GM18868 (cell line): ENCODE data around the gene NIBAN1.
A peak's percentile ranks its signal among the peaks of the same experiment; 100 is the strongest.
"Not testable (repeated sequence)": the region's sequence is repeated elsewhere in the genome, so short reads cannot be mapped to it uniquely, and the experiment has no call there.

Source experiments
- ATAC-seq: cut with Tn5 transposase; IDR thresholded peaks from one replicate; pipeline ENCODE4 v1.9.1; 2021; ENCODE audit warnings: mild to moderate bottlenecking, moderate library complexity; ENCODE audit not compliant: unreplicated experiment

NIBAN1 gene

DNA sequence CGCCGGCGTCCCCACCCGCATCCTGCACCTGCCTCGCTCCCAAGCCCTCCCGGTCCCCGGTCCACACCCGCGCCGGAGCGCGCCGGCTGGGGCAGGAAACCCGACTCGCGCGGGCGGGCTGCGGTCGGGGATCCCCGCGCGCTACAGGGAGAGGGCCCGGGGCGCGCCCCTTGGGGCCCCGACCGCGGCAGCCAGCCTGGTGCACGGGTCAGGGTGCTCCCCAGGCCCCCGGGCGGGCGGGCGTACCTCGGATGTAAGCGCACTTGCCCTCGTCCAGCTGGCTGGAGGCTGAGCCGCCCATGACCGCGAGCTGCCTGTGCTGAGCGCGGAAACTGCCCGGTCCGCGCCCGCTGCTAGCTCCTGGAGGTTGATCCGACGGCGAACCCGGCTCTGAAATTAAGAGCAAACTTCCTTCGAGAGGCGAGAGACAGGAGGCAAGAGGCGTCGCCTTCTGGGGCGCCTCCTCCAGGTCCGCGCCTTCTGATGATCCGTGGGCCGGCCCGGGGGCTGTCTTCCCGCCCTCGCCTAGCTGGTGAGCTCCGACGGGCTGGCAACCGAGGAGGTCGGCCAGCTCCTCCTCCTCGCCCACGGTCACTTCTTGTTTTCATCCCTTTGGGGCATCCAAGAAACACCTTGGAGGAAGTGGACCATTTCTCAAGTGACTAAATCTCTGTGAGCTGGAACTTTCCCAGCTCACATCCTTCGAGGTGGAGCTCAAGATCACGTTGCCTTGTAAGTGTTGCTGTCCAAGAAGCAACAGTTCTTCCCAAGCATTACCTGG lies at the start of gene NIBAN1:
NIBAN1 (minus strand) TSS at position 453 of the 781 bp plus-strand sequence; CDS start at position 301, 152 bp downstream.
- peak; percentile 58 for ATAC-seq

DNA sequence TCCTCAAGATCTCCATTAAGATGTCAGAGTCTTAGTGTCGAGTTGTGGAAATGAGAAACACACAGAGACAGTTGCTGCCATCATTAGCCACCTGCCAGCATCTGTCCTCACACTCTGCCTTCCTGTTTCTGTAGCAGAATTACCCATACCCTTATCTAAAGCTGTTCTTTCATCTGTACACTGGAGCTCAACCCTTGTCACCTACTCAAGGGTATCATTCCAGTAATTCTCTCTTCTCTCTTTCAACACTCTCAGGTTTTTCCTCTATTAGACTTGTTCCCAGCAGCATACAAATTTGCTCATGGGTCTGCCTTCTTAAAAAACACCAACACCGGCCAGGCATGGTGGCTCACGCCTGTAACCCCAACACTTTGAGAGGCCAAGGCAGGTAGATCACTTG lies 43.7 kb upstream of the NIBAN1 start:
- no peak for ATAC-seq

DNA sequence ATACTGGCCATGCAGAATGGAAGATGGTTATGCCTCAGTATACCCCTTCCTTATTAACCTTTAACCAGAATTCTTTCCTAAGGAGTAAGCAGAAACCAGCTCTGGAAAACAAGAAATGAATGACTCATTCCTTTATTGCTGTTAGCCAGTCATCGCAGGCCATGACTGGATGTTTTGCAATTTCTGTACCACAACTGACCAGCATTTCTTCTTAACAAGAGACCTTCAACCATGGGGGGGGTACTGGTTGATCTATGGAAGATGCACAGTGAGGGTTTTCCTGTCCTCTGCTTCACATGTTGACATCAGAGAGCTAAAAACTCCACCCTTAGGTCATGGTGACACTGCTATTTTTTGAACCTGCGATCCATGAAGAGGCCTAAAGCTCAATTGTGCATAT lies 43.0 kb upstream of the NIBAN1 start:
- no peak for ATAC-seq

DNA sequence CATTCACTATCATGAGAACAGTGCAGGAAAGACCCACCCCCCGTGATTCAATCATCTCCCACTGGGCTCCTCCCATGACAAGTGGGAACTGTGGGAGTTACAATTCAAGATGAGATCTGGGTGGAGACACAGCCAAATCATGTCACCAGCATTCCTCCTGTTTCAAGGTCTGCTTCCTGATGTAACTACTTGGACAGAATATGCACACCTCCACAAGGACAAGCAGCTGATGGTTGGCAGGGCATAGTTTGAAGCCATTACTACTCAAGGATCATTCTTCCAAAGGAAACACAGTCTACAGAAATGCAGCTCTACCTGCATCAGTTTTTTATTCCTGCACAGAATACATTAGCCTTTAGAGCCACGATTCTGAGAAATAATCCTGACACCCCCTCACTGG lies 42.6 kb upstream of the NIBAN1 start:
- no peak for ATAC-seq

GRCh38 chr1:185015631-185016030 lies 41.3 kb upstream of the NIBAN1 start:
- ATAC-seq, result no peak

GRCh38 chr1:185014941-185015340 lies 40.6 kb upstream of the NIBAN1 start:
- ATAC-seq, result no peak

DNA sequence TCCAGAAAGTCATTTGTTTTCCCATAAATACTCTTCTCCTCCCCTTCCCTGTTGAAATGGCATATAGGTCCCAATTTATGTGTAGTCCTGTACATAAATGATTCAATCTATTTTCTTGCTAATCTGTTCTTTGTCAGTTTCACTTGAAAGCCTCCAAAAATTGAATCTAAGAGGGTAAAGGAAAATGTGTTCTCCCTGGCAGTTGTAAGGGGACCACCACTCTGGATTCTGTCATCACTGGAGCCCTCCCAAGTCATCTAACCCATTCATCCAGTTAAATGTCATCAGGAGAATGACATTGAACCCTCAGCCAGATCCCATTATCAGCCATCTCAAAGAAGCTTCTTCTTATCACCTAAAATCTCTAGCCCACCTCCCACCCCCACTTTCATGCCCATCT lies 36.1 kb upstream of the NIBAN1 start:
- ATAC-seq, result no peak

DNA sequence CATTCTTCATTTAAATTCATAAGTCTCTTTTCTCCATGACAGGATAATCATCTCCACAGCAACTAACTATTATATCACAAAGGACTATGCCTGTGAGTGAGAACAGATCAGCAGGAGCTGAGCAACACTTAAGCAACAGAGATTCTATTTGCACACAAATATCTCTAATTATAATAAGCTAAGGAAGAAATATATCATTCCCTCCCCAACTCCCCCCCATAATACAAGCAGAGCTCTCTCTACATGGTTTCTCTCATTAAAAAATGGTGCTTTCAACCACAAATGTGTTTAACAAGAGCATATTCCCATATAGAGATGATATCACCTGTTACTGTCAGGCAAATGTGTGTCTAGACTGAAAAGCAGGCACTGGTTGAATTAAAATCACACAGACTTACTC lies 34.5 kb upstream of the NIBAN1 start:
- ATAC-seq, result no peak

- not testable (repeated sequence) for ATAC-seq
Measured at GRCh38 chr1:185001312-185001880, 27.1 kb upstream of the NIBAN1 start.

DNA sequence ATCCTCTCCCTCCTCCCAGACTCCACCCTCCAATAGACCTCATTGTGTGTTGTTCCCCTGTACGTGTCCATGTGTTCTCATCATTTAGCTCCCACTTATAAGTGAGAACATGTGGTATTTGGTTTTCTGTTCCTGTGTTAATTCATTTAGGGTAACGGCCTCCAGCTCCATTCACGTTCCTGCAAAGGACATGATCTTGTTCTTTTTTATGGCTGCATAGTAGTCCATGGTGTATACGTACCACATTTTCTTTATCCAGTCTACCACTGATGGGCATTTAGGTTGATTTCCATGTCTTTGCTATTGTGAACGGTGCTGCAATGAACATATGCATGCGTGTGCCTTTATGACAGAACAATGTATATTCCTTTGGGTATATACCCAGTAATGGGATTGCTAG lies 25.7 kb upstream of the NIBAN1 start:
- ATAC-seq, result not testable (repeated sequence)

DNA sequence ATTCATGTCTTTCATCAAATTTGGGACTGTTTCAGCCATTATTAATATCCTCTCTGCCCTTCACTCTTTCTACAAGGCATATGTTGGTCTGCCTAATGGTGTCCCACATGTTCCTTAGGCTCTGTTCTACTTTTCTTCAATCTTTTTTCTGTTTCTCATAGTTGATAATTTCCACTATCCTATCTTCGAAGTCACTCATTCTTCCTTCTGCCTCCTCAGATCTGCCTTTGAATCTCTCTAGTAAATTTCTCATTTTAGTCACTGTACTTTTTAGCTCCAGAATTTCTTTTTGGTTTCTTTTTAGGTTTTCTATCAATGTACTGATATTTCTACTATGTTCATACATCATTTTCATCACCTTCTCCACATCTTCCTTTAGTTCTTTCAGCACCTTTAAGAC lies 20.0 kb upstream of the NIBAN1 start:
- ATAC-seq, result no peak

DNA sequence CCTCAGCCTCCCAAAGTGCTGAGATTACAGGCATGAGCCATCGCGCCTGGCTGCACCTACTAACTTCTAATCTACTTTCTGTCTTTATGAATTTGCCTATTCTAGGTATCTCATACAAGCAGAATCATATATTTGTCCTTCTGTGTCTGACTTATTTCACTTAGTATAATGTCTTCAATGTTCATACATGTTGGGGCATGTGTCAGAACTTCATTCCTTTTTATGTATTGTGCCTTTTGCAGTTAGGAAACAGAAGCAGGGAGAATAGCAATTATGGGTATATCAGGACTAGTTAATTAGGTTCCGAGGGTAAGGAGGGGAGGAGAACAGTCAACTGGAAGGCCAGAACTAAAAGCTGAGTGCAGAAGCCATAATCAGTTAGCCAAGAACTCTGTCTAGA lies 18.0 kb upstream of the NIBAN1 start:
- ATAC-seq, result no peak

GRCh38 chr1:184990204-184990603 lies 15.9 kb upstream of the NIBAN1 start:
- no peak for ATAC-seq

DNA sequence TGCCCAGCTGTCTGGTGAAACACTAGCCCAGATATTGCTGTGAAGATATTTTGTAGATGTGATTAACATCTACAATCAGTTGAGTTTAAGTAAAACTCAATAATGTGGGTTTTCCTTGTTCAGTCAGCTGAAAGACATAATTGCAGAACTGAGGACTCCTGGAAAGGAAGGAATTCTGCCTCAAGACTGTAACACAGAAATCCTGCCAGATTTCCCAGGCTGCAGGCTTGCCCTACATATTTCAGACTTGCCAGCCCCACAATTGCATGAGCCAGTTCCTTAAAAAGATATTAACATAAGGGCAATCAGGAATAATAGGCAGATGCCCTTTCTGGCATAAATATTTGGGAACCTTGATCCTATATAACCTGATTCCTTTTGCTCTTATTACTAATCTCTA lies 14.2 kb upstream of the NIBAN1 start:
- ATAC-seq, result no peak

- ATAC-seq, result no peak
Measured at GRCh38 chr1:184987696-184988095, 13.4 kb upstream of the NIBAN1 start.

- ATAC-seq, result no peak
Measured at GRCh38 chr1:184986250-184986649, 11.9 kb upstream of the NIBAN1 start.

DNA sequence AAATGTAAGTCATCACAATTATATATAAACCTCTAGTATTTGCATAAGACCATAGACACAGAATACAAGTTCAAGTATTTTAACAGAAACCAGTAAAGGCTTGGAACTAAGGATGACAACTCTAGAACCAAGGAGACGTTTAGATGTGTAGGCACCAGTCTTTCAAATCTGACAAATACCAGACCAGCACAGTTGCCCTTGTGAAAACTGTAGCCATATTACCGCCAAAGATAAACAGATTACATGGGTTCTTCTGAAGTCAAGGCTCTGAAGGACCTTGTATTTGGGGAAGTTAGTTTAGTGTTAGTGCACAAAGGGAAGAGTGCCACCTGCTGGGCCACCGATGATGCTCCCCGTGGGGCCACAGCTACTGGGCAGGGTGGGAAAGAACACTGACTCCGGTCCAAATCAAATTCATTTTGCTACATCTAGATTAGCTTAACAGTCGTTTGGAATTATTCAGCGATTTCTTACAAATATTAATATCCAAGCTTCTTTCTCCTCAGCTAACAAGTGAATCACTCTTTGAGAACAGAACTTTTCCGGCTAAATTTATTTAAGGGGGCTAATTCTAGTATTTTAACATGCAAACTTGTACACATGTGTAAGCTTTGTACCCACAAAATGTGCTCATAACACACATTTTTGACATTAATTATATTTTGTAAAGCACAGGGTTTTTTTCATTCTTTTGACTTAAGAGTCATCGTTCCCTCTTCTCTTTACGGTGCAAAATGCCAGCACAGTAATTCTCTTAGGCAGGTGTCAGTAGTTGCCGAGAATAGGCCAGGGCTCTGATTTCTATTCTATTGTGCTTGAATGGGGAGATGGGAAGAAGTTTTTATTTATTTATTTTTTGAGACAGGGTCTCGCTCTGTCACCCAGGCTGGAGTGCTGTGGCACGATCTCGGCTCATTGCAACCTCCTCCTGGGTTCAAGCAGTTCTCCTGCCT lies 8.0 kb upstream of the NIBAN1 start:
- peak; percentile 98 for ATAC-seq

DNA sequence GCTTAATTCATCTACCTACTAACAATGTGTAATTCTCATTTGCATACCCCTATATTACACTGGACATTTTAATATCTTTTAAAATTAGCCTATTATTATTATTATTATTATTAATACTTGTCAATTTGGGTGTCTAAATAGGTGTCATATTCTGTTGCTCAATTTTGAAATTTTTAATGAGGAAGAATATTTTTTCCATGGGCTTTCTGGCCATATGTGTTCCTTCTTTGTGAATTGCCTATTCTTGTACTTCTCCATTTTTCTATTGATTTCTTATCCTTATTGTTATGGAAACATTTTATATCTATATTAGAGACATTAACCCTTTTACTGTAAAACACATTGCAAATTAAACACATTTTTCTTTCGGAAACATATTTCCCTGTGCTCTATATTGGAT lies 6.4 kb upstream of the NIBAN1 start:
- ATAC-seq, result no peak

GRCh38 chr1:184975208-184975870 lies 1.0 kb upstream of the NIBAN1 start:
- ATAC-seq, result no peak

- ATAC-seq, result no peak
Measured at GRCh38 chr1:184974837-184975115, 468 bp upstream of the NIBAN1 start.
